Nephron (organoid): Measurements from ENCODE around the gene PDE4A.
A peak's percentile ranks its signal among the peaks of the same experiment; 100 is the strongest.

Experiments
- H3K27ac Mint-ChIP-seq, 3 experiments: 2 replicates each; pipeline ENCODE4 v1.8.0; 2020; ENCODE audit warnings: mixed read lengths in 3 of 3, mild to moderate bottlenecking in 2 of 3, moderate library complexity in 1 of 3
- H3K27me3 Mint-ChIP-seq: 2 replicates; pipeline ENCODE4 v1.8.0; 2021; ENCODE audit warnings: low read depth, mild to moderate bottlenecking, moderate library complexity, mixed read lengths
- H3K36me3 Mint-ChIP-seq: 2 replicates; pipeline ENCODE4 v1.8.0; 2020; ENCODE audit warnings: low read depth, mixed read lengths
- H3K4me1 Mint-ChIP-seq: 2 replicates; pipeline ENCODE4 v1.8.0; 2020; ENCODE audit warnings: mixed read lengths
- H3K4me3 Mint-ChIP-seq, 3 experiments: 2 replicates each; pipeline ENCODE4 v1.8.0; 2020; ENCODE audit warnings: mild to moderate bottlenecking in 3 of 3, mixed read lengths in 3 of 3, moderate library complexity in 2 of 3
- H3K9me3 Mint-ChIP-seq: 2 replicates; pipeline ENCODE4 v1.8.0; 2020; ENCODE audit warnings: mixed read lengths
- CTCF ChIP-seq, 3 experiments: fragments of 200-600 bp; sonication (generic); IDR thresholded peaks; one replicate each; pipeline ENCODE4 v1.5.0; 2021; ENCODE audit warnings: antibody characterized with exemption in 3 of 3; ENCODE audit not compliant: unreplicated experiment in 3 of 3

Gene PDE4A

GRCh38 chr19:10491472-10492047 is 71.2 kb downstream of the PDE4A start:
- TF ChIP-seq CTCF (IDR thresholded peaks at IDR 0.05; ENCODE audit: unreplicated experiment in 3 of 3): no peak
- H3K9me3 Mint-ChIP-seq: no peaks in the 10 kb centered on the region
- peaks cover 52% of the 10 kb centered on the region for H3K36me3 Mint-ChIP-seq
- no peaks in the 10 kb centered on the region for H3K27me3 Mint-ChIP-seq
- H3K4me3 Mint-ChIP-seq: no peak overlapping the region
- no peak overlapping the region for H3K27ac Mint-ChIP-seq
- peaks cover 1% of the 10 kb centered on the region for H3K4me1 Mint-ChIP-seq

DNA sequence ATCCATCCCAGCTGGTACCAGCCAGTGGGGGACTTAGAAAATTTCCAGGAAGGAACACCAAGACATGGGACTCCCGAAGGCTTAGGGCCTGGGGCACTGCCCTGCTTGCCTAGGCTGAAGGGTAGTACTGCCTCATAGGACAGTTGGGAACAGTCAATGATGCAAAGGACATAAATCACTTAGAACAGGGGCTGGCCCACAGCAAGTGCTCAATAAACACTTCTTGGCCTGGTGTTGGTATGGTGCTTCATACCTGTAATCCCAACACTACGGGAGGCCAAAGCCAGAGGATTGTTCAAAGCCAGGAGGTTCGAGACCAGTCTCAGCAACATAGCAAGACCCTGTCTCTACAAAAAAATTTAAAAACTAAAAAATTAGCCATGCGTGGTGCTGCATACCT is 77.0 kb downstream of the PDE4A start:
- no peak overlapping the region for H3K27ac Mint-ChIP-seq
- peaks cover 10% of the 10 kb centered on the region for H3K4me1 Mint-ChIP-seq

GRCh38 chr19:10499550-10500246 is 79.4 kb downstream of the PDE4A start:
- Mint-ChIP-seq H3K9me3 (no peaks in the 10 kb centered on the region), H3K4me1 (peaks cover 10% of the 10 kb centered on the region), H3K27me3 (peaks cover 4% of the 10 kb centered on the region), H3K36me3 (peaks cover 39% of the 10 kb centered on the region), H3K4me3 (peak overlapping the region; percentile 73 to 88 (median 82)), H3K27ac (peak overlapping the region; percentile 73 to 83 (median 77))
- no peak for TF ChIP-seq CTCF (IDR thresholded peaks at IDR 0.05; ENCODE audit: unreplicated experiment in 3 of 3)

More for the DNA sequence above, 77.0 kb downstream of the PDE4A start:
- H3K4me3 Mint-ChIP-seq: peak overlapping the region in 2 of 3 experiments; percentile 11 to 58
- peaks cover 45% of the 10 kb centered on the region for H3K36me3 Mint-ChIP-seq
- no peaks in the 10 kb centered on the region for H3K27me3 Mint-ChIP-seq
- no peaks in the 10 kb centered on the region for H3K9me3 Mint-ChIP-seq
- no peak for TF ChIP-seq CTCF (IDR thresholded peaks at IDR 0.05; ENCODE audit: unreplicated experiment in 3 of 3)

DNA sequence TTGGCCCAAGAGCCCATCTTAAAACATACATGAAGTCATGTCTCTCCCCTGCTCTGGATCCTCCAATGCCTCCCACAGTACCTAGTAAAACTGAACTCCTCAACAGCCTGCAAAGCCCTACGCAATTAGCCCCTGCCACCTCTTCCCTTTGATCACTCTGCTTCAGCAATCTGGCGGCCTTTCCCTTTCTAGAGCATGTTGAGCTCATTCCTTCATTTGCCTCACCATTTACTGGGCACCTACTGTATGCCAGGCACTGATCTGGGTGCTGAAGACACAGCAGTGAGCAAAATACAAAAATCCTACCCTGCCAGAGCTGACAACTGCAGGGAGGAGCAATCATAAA is 79.9 kb downstream of the PDE4A start:
- Mint-ChIP-seq H3K27ac (peak overlapping the region; percentile 73 to 83 (median 77)), H3K36me3 (peaks cover 34% of the 10 kb centered on the region), H3K27me3 (peaks cover 4% of the 10 kb centered on the region), H3K4me3 (peak overlapping the region; percentile 73 to 88 (median 82)), H3K9me3 (no peaks in the 10 kb centered on the region), H3K4me1 (peaks cover 10% of the 10 kb centered on the region)
- TF ChIP-seq CTCF (IDR thresholded peaks at IDR 0.05; ENCODE audit: unreplicated experiment in 3 of 3): no peak

DNA sequence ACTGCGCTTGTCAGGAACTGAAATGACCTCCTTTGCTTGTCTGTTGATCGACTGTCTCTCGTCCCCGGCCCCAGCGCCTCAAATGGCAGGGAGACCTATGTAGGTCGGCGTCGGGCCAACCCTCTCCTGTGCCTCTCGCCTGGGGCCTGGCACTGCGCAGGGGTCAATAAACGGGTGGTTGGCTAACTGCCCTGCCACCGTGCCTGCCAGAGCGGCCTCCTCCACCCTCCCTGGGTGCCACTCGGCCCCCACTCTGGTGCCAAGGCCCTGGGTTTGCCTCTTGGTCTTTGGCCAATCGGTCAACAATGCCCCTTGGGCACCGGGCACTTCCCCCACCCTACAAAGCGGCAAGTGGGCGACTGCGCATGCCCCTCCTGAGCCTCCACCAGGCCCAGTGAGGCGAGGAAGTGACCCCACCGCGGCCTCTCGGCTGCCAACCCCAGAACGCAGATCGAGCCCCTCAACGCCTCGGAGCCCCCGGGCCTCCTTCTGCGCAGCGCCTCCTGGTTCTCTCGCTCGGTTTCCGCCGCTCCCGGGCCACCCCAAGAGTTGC is 81.7 kb downstream of the PDE4A start:
- TF ChIP-seq CTCF (IDR thresholded peaks at IDR 0.05; ENCODE audit: unreplicated experiment in 3 of 3): no peak
- no peaks in the 10 kb centered on the region for H3K9me3 Mint-ChIP-seq
- peaks cover 26% of the 10 kb centered on the region for H3K36me3 Mint-ChIP-seq
- peak overlapping the region; percentile 82 to 87 (median 84) for H3K27ac Mint-ChIP-seq
- peaks cover 4% of the 10 kb centered on the region for H3K27me3 Mint-ChIP-seq
- H3K4me3 Mint-ChIP-seq: peak overlapping the region; percentile 88 to 92 (median 88)
- H3K4me1 Mint-ChIP-seq: peaks cover 10% of the 10 kb centered on the region
